Neural crest cell (in vitro differentiated cells): Measurements from ENCODE around the gene CYSRT1. TPM values are rescaled to one million over a fixed set of nuclear protein-coding genes. Genes with fewer than 3 reads are reported as not detected.

Source experiments
- DNase-seq: peaks from one replicate; pipeline ENCODE4 v3.0.0; 2021; ENCODE audit warnings: low read depth, mixed read lengths, low spot score
- H3K27ac Mint-ChIP-seq: one replicate; pipeline ENCODE4 v1.8.0; 2021; ENCODE audit warnings: mild to moderate bottlenecking, mixed read lengths; ENCODE audit not compliant: unreplicated experiment
- H3K27me3 Mint-ChIP-seq: 2 replicates; pipeline ENCODE4 v1.8.0; 2021; ENCODE audit warnings: low read depth, mild to moderate bottlenecking, mixed read lengths
- H3K36me3 Mint-ChIP-seq: 2 replicates; pipeline ENCODE4 v1.8.0; 2021; ENCODE audit warnings: low read depth, mild to moderate bottlenecking, mixed read lengths
- H3K4me1 Mint-ChIP-seq: 2 replicates; pipeline ENCODE4 v1.8.0; 2021; ENCODE audit warnings: mixed read lengths
- H3K4me3 Mint-ChIP-seq: one replicate; pipeline ENCODE4 v1.8.0; 2021; ENCODE audit warnings: mild to moderate bottlenecking, mixed read lengths
- H3K9me3 Mint-ChIP-seq: 2 replicates; pipeline ENCODE4 v1.8.0; 2021; ENCODE audit warnings: mixed read lengths
- CTCF ChIP-seq: fragments of 200-600 bp; sonication (generic); conservative IDR thresholded peaks from 2 replicates; pipeline ENCODE4 v1.5.0; 2021; ENCODE audit warnings: antibody characterized with exemption, mild to moderate bottlenecking
- total RNA-seq: library from RNA; stranded (reverse); gene quantifications from 2 replicates; pipeline ENCODE4 v1.2.1, GENCODE V29; 2021

Gene CYSRT1
- total RNA-seq, 1 donor from 2014 or later = 1.2 TPM

- Mint-ChIP-seq H3K27ac (no peak overlapping the region), H3K4me3 (peak overlapping the region; percentile 15), H3K27me3 (no peaks in the 10 kb centered on the region), H3K4me1 (peaks cover 16% of the 10 kb centered on the region), H3K36me3 (peaks cover 6% of the 10 kb centered on the region), H3K9me3 (no peaks in the 10 kb centered on the region)
- TF ChIP-seq CTCF = no peak
- DNase-seq = no peak
Observed at GRCh38 chr9:137247135-137247915, 22.4 kb downstream of the CYSRT1 start.

- no peak for TF ChIP-seq CTCF
- H3K36me3 Mint-ChIP-seq = peaks cover under 1% of the 10 kb centered on the region
Observed at GRCh38 chr9:137247916-137248175, 22.9 kb downstream of the CYSRT1 start.

GRCh38 chr9:137250329-137251193 is 25.6 kb downstream of the CYSRT1 start:
- TF ChIP-seq CTCF = no peak
- Mint-ChIP-seq H3K27me3 (peaks cover 3% of the 10 kb centered on the region), H3K9me3 (no peaks in the 10 kb centered on the region), H3K27ac (no peak overlapping the region), H3K4me3 (peak overlapping the region; percentile 59), H3K36me3 (peaks cover 2% of the 10 kb centered on the region), H3K4me1 (peaks cover 13% of the 10 kb centered on the region)
- no peak for DNase-seq

More at GRCh38 chr9:137247916-137248175, 22.9 kb downstream of the CYSRT1 start:
- H3K4me3 Mint-ChIP-seq = peak overlapping the region; percentile 27
- DNase-seq = no peak
- H3K9me3 Mint-ChIP-seq = no peaks in the 10 kb centered on the region
- no peak overlapping the region for H3K27ac Mint-ChIP-seq
- no peaks in the 10 kb centered on the region for H3K27me3 Mint-ChIP-seq
- H3K4me1 Mint-ChIP-seq = peaks cover 11% of the 10 kb centered on the region

- Mint-ChIP-seq H3K4me1 (peaks cover 13% of the 10 kb centered on the region), H3K4me3 (peak within 1 kb of the TSS; percentile 59), H3K9me3 (no peaks in the 10 kb centered on the region), H3K36me3 (peaks cover 2% of the 10 kb centered on the region), H3K27me3 (peaks cover 3% of the 10 kb centered on the region), H3K27ac (peak within 1 kb of the TSS; percentile 82)
- no peak for DNase-seq
- TF ChIP-seq CTCF = no peak
Observed at GRCh38 chr9:137251194-137251461, 26.2 kb downstream of the CYSRT1 start, which contains the start of gene STPG3. TSS of gene STPG3 (plus strand) at chr9:137251286. CDS start at chr9:137251287, 1 bp downstream.

GRCh38 chr9:137251490-137252268 is 26.7 kb downstream of the CYSRT1 start:
- H3K27ac Mint-ChIP-seq = peak overlapping the region; percentile 27
- H3K36me3 Mint-ChIP-seq = peaks cover 2% of the 10 kb centered on the region
- peaks cover 13% of the 10 kb centered on the region for H3K4me1 Mint-ChIP-seq
- no peaks in the 10 kb centered on the region for H3K9me3 Mint-ChIP-seq
- H3K4me3 Mint-ChIP-seq = peak overlapping the region; percentile 38
- peaks cover 3% of the 10 kb centered on the region for H3K27me3 Mint-ChIP-seq
- TF ChIP-seq CTCF = no peak
- DNase-seq = no peak
